NCI-H2227 (cell line): ENCODE measurements around the gene CCDC167.

Experiments
- DNase-seq: peaks from one replicate; lab custom pipeline; 2025; ENCODE audit not compliant: unreplicated experiment; lab: John Stamatoyannopoulos, UW

The CCDC167 gene

DNA sequence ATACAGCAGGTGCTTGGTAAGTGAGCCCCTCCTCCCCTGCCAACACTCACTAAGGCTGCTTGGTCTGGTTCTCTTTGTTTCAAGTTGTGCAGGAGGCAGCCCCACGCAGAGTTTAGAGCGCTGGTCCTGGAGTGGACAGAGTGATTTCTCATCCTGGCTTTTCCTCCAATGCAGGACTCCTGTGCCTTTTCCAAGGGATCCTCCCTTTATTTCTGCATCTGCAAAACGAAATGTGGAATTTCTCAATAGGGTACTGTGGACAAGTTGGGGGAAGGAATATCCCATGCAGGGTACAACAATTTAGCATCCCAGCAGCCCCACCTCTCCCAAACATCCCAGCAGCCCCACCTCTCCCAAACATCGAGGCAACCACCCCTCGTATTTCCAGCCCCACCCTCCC, 30.6 kb upstream of the CCDC167 start:
- no peak for DNase-seq

DNA sequence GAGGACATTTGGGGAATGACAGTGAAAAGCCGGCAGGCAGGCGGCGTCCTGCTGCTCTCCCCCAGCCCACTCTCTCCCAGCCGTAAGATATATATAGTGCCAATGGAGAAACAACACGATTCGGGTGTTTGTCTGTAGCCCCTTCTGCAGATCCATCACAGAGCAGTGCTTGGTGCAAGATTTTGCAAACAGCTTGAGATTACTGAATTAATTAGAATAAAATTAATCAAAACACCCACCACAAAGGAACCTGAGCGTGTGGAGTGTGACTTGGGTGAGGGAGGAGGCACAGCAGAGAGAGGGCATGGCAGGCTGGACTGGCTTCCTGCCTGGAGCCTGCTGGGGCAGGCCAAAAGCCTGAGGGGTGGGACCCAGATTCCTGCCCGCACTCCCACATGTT, 28.8 kb upstream of the CCDC167 start:
- DNase-seq, result no peak

- no peak for DNase-seq
These were observed 26.0 kb upstream of the CCDC167 start for GRCh38 chr6:37525460-37526357.

DNA sequence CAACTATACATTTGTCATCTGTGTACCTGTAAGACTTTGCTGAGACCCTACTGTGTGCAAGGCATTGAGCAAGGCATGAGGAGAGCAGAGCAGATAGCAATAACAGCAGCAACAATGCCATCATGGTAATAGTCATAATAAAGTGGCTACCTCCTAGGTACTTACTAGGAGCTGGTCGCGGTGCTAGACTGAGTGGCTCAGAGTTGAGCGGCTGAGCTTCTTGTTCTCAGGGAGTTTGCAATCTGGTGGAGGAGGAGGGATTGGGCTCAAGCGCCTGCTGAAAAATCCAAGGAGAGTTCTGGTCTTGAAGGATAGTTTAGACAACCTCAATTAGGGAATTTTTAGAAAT, 25.3 kb upstream of the CCDC167 start:
- DNase-seq, result no peak

DNA sequence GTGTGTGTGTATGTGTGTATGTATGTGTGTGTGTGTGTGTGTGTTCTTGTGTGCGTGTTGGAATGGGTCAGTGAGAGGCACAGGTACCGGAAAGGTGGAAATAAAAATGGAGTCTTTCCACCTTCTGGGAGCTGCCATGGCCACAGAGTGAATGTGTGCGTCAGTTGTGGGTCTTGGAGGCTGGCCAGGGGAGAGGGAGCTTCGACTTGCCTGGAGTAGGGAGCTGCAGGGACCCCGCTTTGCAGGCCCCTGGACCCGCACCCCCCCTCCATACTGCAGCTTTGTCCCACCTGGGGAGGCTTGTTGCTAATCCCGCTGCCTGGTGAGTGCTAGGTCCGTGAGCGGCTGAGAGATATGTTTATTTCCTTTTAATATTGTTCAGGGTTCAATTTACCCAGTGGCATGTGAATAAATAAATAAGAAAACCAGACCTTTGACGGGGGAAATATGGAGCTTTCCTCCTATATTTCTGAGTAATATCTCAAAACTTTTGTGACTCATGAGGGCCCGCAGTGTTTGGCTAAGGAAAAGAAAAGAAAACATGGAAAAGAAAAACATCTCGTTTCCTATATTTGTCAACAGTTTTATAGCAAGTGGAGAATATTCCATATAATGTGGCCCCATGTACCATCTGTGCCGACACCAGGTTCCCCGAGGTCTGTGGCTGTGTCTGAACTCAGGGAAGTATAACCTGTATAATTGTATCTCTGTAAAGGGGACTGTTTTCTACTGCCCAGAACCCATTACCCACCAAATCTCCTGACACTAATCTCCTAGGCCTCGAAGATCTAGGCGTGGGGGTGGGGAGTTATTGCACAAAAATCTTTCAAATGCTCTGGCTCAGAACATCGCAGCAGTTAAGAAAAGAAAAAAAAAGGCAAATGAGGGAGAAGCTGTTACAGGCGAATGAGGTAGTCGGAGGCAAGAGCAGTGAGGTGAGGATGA, 24.6 kb upstream of the CCDC167 start:
- no peak for DNase-seq

DNA sequence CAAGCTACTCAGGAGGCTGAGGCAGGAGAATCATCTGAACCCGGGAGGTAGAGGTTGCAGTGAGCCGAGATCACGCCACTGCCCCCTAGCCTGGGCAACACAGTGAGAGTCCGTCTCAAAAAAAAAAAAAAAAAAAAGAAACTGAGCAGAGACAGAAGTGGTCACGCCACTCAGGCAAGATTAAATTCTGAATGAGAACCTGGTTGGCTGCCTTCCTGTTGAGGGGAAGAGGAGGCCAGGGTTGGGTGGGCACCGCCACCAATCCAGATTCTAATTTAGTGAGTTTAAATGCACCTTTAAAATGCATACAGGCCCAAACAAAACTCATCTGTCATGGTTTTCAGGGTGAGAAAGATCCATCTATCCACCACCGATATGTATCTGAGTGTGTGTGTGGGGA, 23.7 kb upstream of the CCDC167 start:
- no peak for DNase-seq

- DNase-seq, result no peak
These were observed 23.1 kb upstream of the CCDC167 start for GRCh38 chr6:37522836-37523235.

GRCh38 chr6:37521674-37522073, 22.0 kb upstream of the CCDC167 start:
- DNase-seq, result no peak

- DNase-seq, result no peak
These were observed 21.2 kb upstream of the CCDC167 start for GRCh38 chr6:37520926-37521325.

GRCh38 chr6:37519461-37519860, 19.8 kb upstream of the CCDC167 start:
- DNase-seq, result no peak

- DNase-seq, result no peak
These were observed 18.4 kb upstream of the CCDC167 start for GRCh38 chr6:37518116-37518515.

GRCh38 chr6:37517411-37517812, 17.7 kb upstream of the CCDC167 start:
- DNase-seq, result no peak

DNA sequence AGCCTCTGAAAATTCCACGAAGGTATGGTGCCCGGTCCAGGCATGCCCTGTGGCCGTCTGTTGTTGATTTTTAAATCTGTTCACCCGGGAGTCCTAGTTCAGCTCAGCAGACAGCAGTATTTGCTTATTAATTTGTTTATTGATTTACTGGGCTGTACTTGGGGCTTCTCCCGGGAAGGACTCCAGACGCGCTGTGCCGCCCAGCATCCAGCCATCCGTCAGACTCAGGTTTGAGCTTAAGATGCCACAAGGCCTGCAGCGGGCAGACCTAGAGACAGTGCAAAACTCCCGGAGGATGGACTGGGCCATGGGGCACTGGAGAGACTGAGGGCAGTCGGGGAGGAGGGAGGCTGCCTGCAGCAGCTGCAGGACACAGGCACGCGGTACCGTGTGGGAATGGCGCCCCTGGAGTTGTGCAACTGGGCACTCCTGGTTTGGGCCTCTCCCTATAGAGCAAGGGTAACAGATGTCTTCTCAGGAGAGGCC, 17.3 kb upstream of the CCDC167 start:
- DNase-seq, result peak; percentile 37

DNA sequence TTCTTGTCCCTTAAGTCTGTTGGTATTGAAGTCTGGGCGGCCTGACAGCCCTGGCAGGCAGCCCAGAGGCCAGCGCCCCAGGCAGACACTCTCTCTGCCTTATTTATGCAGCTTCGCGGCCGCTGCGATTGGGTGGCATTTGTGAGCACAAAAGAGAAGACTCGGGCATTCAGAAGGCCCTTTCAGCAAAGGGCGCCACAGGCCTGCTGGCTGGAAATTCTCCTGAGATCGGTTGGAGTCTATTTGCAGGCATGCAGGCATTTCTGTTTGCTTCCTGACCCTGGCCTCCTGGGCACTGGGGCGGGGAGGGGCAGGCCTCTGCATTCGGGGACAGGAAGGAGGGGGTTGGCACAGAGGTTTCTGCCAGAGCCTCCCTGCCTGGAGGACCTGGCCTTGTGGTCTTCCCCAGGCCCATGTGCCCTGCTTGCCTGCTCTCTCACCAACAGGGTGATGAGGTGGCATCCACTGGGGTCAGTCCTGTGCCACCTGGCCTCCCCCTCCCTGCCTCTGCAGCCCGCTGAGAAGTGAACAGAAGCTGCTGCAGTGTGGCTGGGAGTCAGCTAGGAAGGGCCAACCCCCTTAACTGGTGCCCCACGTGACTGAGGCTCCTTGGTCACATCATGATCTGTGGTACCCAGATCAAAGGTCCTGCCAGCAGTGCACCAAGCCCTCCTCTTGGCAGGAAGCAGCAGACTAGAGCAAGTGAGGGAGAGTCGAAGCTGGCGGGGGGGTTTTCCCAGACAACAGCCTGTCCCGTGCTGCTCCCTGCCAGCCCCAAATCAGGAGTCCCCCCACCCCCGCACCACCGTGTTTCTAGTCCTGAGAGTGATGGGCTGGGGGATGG, 16.6 kb upstream of the CCDC167 start:
- peak; percentile 62 for DNase-seq

GRCh38 chr6:37515712-37516075, 16.0 kb upstream of the CCDC167 start:
- DNase-seq, result no peak

GRCh38 chr6:37514837-37515236, 15.1 kb upstream of the CCDC167 start:
- no peak for DNase-seq

DNA sequence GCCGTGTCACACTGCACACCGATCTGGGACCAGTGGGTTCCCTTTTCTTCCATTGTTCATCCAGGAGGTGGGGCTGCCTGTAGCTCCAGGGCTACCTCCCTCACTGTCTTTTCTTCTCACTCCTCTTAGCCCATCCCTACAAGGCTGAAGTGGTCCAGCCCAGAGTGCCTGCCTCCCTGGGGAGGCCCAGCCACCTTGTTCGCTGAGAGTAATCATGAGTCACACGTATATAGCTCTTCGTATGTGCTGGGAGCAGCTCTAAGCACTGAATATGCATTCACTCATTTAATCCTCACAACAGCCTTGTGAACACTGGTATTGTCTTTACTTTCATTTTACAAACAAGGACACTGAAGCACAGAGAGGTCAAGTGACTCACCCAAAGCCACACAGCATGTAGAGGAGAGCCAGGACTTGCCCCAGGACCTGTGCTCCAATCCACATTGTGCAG, 14.7 kb upstream of the CCDC167 start:
- DNase-seq, result no peak

GRCh38 chr6:37513576-37513975, 13.9 kb upstream of the CCDC167 start:
- DNase-seq, result no peak

DNA sequence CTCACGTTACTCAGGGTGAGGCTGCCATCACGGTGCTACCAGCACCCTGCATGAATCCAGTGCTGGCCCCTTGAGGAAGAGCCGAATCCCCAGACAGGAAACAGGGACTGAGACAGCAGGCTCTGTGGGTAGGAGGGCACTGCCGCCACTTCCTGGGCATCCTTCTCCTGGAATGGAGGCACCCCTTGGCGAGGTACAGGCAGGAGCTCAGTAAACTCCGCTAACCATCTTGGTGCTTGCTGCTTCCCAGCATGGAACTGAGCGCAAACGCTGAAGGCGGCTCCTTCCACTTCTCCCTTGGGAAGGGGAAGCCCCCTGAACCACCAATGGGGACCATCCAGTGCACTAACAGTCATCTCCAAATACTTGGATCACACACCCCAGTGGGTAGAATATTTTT, 13.5 kb upstream of the CCDC167 start:
- no peak for DNase-seq

DNA sequence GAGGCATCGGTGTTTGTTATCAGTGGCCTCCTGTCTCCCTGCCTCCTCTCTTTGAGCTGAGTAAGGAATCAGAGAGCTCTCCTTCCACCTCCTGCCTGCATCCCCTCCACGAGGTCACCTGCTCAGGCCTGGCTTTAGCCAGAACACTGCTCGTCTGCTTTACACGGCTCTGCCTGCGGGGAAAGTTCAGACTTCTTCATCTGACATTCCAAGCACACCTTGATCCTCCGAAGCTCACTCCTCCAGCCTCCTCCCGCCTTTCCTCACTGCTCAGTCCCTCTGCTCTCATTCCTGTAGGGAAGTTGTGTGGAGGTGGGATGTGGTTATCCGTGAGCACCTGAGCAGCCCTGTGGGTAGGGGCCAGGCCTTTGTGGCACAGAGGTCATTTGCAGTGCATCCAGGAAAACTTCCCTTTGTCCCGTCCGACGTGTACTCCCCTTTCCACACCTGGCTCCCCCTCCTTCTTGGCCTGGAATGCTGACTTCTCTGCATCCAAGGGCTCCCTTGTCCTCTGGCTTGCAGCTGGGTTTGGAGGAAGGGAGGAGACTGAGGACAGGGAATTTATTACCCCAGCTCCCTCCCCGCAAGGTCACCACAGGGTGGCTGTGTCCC, 12.8 kb upstream of the CCDC167 start:
- no peak for DNase-seq
